SK-N-SH (cell line): ENCODE data around the gene COL15A1. TPM values are rescaled to one million over a fixed set of nuclear protein-coding genes. Genes with fewer than 3 reads are reported as not detected.

Experiments used
- CTCF ChIA-PET: fragments of 300-600, 350-600 bp; formaldehyde crosslinking; extraction: SDS; loops from one replicate; lab custom pipeline; 2021; lab: Yijun Ruan, JAX
- POLR2A ChIA-PET: fragments of 350-600 bp; sonication (Branson Sonifier 250); formaldehyde crosslinking; extraction: SDS; loops from one replicate; lab custom pipeline; 2020; ENCODE audit warnings: antibody characterized with exemption, inconsistent platforms; lab: Yijun Ruan, JAX
- DNase-seq: peaks from one replicate; pipeline ENCODE4 v3.0.0; 2012
- H2AFZ ChIP-seq: fragments of 200-600 bp; sonication (generic); 2 replicates; pipeline ENCODE4 v1.8.1; 2016; ENCODE audit warnings: antibody characterized with exemption, mild to moderate bottlenecking, low read depth
- H3F3A ChIP-seq: fragments of 200-600 bp; sonication (generic); replicated peaks from 2 replicates; pipeline ENCODE3; 2016; ENCODE audit warnings: antibody characterized with exemption, mild to moderate bottlenecking; ENCODE audit not compliant: insufficient read depth
- H3K27ac ChIP-seq, 2 experiments: fragments of 200-500 bp in 1 of 2; fragments of 200-600 bp in 1 of 2; sonication (Bioruptor generic) in 1 of 2; sonication (generic), shearing (Covaris generic) in 1 of 2; 2 replicates each; pipeline versions ENCODE4 v1.5.1 to v1.6.1; 2014 to 2016; ENCODE audit warnings: low read depth in 2 of 2, inconsistent platforms in 1 of 2, low read length in 1 of 2, mild to moderate bottlenecking in 1 of 2, mixed read lengths in 1 of 2
- H3K27me3 ChIP-seq: fragments of 200-600 bp; sonication (generic), shearing (Covaris generic); 2 replicates; pipeline ENCODE4 v1.6.1; 2016; ENCODE audit warnings: mixed run types; ENCODE audit not compliant: insufficient read depth
- H3K36me3 ChIP-seq, 2 experiments: fragments of 200-500 bp in 1 of 2; fragments of 200-600 bp in 1 of 2; sonication (Bioruptor generic) in 1 of 2; sonication (generic) in 1 of 2; replicated peaks in 1 of 2; 2 replicates each; pipeline versions ENCODE3 to v1.5.1; 2014 to 2016; ENCODE audit warnings: low read length in 1 of 2, mild to moderate bottlenecking in 1 of 2; ENCODE audit not compliant: insufficient read depth in 2 of 2, control insufficient read depth in 1 of 2
- H3K4me1 ChIP-seq, 2 experiments: fragments of 200-500 bp in 1 of 2; fragments of 200-600 bp in 1 of 2; sonication (Bioruptor generic) in 1 of 2; sonication (generic), shearing (Covaris generic) in 1 of 2; 2 replicates each; pipeline versions ENCODE4 v1.5.1 to v1.6.1; 2014 to 2016; ENCODE audit warnings: low read depth in 1 of 2, low read length in 1 of 2, mixed run types in 1 of 2; ENCODE audit not compliant: insufficient read depth in 2 of 2, control insufficient read depth in 1 of 2
- H3K4me2 ChIP-seq: fragments of 200-600 bp; sonication (generic), shearing (Covaris generic); 2 replicates; pipeline ENCODE4 v1.6.1; 2017; ENCODE audit warnings: mixed run types
- H3K4me3 ChIP-seq, 2 experiments: fragments of 200-500 bp in 1 of 2; fragments of 200-600 bp in 1 of 2; sonication (Bioruptor generic) in 1 of 2; sonication (generic), shearing (Covaris generic) in 1 of 2; 2 replicates each; pipeline versions ENCODE4 v1.5.1 to v1.8.1; 2014 to 2016; ENCODE audit warnings: low read depth in 2 of 2, inconsistent platforms in 1 of 2, low read length in 1 of 2, mild to moderate bottlenecking in 1 of 2, mixed read lengths in 1 of 2, moderate library complexity in 1 of 2
- H3K79me2 ChIP-seq: fragments of 200-600 bp; sonication (generic); 2 replicates; pipeline ENCODE4 v1.8.1; 2017; ENCODE audit warnings: mild to moderate bottlenecking; ENCODE audit not compliant: insufficient read depth
- H3K9ac ChIP-seq: fragments of 200-600 bp; sonication (generic); 2 replicates; pipeline ENCODE4 v1.6.1; 2017; ENCODE audit warnings: mixed run types
- H3K9me2 ChIP-seq: fragments of 200-600 bp; sonication (generic); 2 replicates; pipeline ENCODE4 v1.6.1; 2017; ENCODE audit warnings: mixed run types
- H3K9me3 ChIP-seq: fragments of 200-600 bp; sonication (generic); 2 replicates; pipeline ENCODE4 v1.6.1; 2017; ENCODE audit warnings: mixed run types, mild to moderate bottlenecking, moderate library complexity
- H4K20me1 ChIP-seq: fragments of 200-600 bp; sonication (generic); 2 replicates; pipeline ENCODE4 v1.6.1; 2017; ENCODE audit warnings: mild to moderate bottlenecking, mixed run types; ENCODE audit not compliant: insufficient read depth
- CHD2 ChIP-seq: fragments of 150-350 bp; IDR thresholded peaks from 2 replicates; pipeline ENCODE4 v1.6.1; 2018; ENCODE audit warnings: low read length; ENCODE audit not compliant: partially characterized antibody
- CTCF ChIP-seq: fragments of 200-600 bp; sonication (generic); IDR thresholded peaks from 2 replicates; pipeline ENCODE4 v1.6.1; 2017; ENCODE audit warnings: antibody characterized with exemption, mild to moderate bottlenecking, moderate library complexity
- ELF1 ChIP-seq: IDR thresholded peaks from 2 replicates; pipeline ENCODE4 v1.4.0; 2012
- EP300 ChIP-seq, 2 experiments: IDR thresholded peaks; 2 replicates each; pipeline versions ENCODE4 v1.4.0 to v1.6.1; 2012; ENCODE audit warnings: borderline replicate concordance in 1 of 2, low read depth in 1 of 2, low read length in 1 of 2
- EZH2phosphoT487 ChIP-seq: fragments of 200-600 bp; sonication (generic); IDR thresholded peaks from 2 replicates; pipeline ENCODE4 v1.6.1; 2017; ENCODE audit warnings: low read depth, mixed run types, mild to moderate bottlenecking, antibody characterized with exemption, moderate library complexity, borderline replicate concordance
- FOXJ3 ChIP-seq: sonication (generic); formaldehyde crosslinking; IDR thresholded peaks from 2 replicates; pipeline ENCODE4 v1.5.1; 2020; ENCODE audit warnings: mild to moderate bottlenecking, missing genetic modification reagents
- GABPA ChIP-seq: IDR thresholded peaks from 2 replicates; pipeline ENCODE4 v1.4.0; 2012; ENCODE audit warnings: low read depth, mild to moderate bottlenecking
- MXI1 ChIP-seq: IDR thresholded peaks from 2 replicates; pipeline ENCODE4 v1.6.1; 2012; ENCODE audit warnings: mild to moderate bottlenecking, low read depth, low read length, improper control_type of control experiment
- PBX3 ChIP-seq: IDR thresholded peaks from 2 replicates; pipeline ENCODE4; 2012
- RAD21 ChIP-seq: IDR thresholded peaks from 2 replicates; pipeline ENCODE4 v1.6.1; 2012; ENCODE audit warnings: mild to moderate bottlenecking, low read length
- RXRA ChIP-seq: IDR thresholded peaks from 2 replicates; pipeline ENCODE4 v1.4.0; 2012; ENCODE audit warnings: low read depth, mild to moderate bottlenecking, borderline replicate concordance
- TCF12 ChIP-seq: IDR thresholded peaks from 2 replicates; pipeline ENCODE4 v1.4.0; 2012
- TEAD4 ChIP-seq: IDR thresholded peaks from 2 replicates; pipeline ENCODE4 v1.4.0; 2012; ENCODE audit warnings: mild to moderate bottlenecking, borderline replicate concordance; ENCODE audit not compliant: insufficient read depth
- USF1 ChIP-seq: IDR thresholded peaks from 2 replicates; pipeline ENCODE4 v1.4.0; 2012; ENCODE audit warnings: low read depth, borderline replicate concordance
- whole genome bisulfite sequencing: methylation state at CpG from one replicate; pipeline ENCODE4 v1.1.6; 2017; ENCODE audit warnings: low lambda C conversion rate; 5-methylcytosine and 5-hydroxymethylcytosine counted together
- polyA plus RNA-seq, 3 experiments: library from polyadenylated mRNA; depleted of rRNA; stranded (reverse); fragments of >200 nt; gene quantifications; 2 replicates each; pipeline ENCODE4 v1.2.3, GENCODE V29; 2012

COL15A1 gene
- polyA plus RNA-seq, 1 of the 3 experiments (the other 2 are of a cell fraction), result 0.84 TPM

- CTCF ChIA-PET, result interaction anchor here (0.9 to 1.8 kb wide), 2 partner anchors 8 to 15 kb away, joined by 5 to 6 read pairs; no protein-coding TSS in a partner anchor
- POLR2A ChIA-PET, result no interaction called here
- Histone ChIP-seq H3K4me1 (peaks cover 2 to 6% of the 10 kb centered on the region in 2 experiments; a peak in 1 of 4 replicates), H3K4me2 (0 out of 2 replicates have a peak overlapping the region, but pooled peaks have one; percentile 31), H4K20me1 (no peaks in the 10 kb centered on the region), H3F3A (peaks cover 16% of the 10 kb centered on the region), H3K79me2 (no peaks in the 10 kb centered on the region), H3K9me2 (no peaks in the 10 kb centered on the region), H2AFZ (no peak overlapping the region), H3K9ac (no peak overlapping the region), H3K27ac (peak overlapping the region in 1 of 2 experiments; percentile 67; a peak in 2 of 4 replicates), H3K9me3 (no peaks in the 10 kb centered on the region), H3K4me3 (no peak overlapping the region), H3K36me3 (no peaks in the 10 kb centered on the region), H3K27me3 (no peaks in the 10 kb centered on the region)
- peak; percentile 30; the same call in 1 of the 2 replicates for TF ChIP-seq TCF12
- no peak; the same call in 1 of the 2 replicates for TF ChIP-seq PBX3
- WGBS, result 64% methylated on average over 11 of the region's 15 CpGs
- DNase-seq, result no peak
These were observed 39.9 kb downstream of the COL15A1 start for GRCh38 chr9:98983295-98984268.

GRCh38 chr9:98985596-98985995 lies 41.9 kb downstream of the COL15A1 start:
- Histone ChIP-seq H3K79me2 (no peaks in the 10 kb centered on the region), H3K9me2 (no peaks in the 10 kb centered on the region), H3K27me3 (no peaks in the 10 kb centered on the region), H4K20me1 (no peaks in the 10 kb centered on the region), H3F3A (peaks cover 31% of the 10 kb centered on the region), H2AFZ (no peak overlapping the region), H3K4me2 (no peak overlapping the region), H3K27ac (no peak overlapping the region), H3K9ac (no peak overlapping the region), H3K9me3 (no peaks in the 10 kb centered on the region), H3K4me1 (peaks cover 2 to 13% of the 10 kb centered on the region in 2 experiments; a peak in 3 of 4 replicates), H3K4me3 (no peak overlapping the region), H3K36me3 (no peaks in the 10 kb centered on the region)
- TF ChIP-seq CTCF, result no peak
- no peak for TF ChIP-seq EZH2phosphoT487
- TF ChIP-seq RXRA, result no peak
- TF ChIP-seq TCF12, result no peak
- no peak for TF ChIP-seq MXI1
- no peak for TF ChIP-seq GABPA
- TF ChIP-seq EP300 (IDR thresholded peaks at IDR 0.05; ENCODE audit: borderline replicate concordance in 1 of 2, low read depth in 1 of 2, low read length in 1 of 2), result no peak
- TF ChIP-seq FOXJ3 (CRISPR knock-in tag), result no peak
- no peak for TF ChIP-seq TEAD4
- TF ChIP-seq USF1, result no peak
- no peak for TF ChIP-seq RAD21
- TF ChIP-seq CHD2, result no peak
- TF ChIP-seq PBX3, result no peak
- no peak for TF ChIP-seq ELF1
- DNase-seq, result no peak
- POLR2A ChIA-PET, result no interaction called here
- 93% methylated on average over 18 of the region's 22 CpGs for WGBS
- CTCF ChIA-PET, result no interaction called here
